ENCODE measurements around the gene PRKD2. TPM values are rescaled to one million over a fixed set of nuclear protein-coding genes. Genes with fewer than 3 reads are reported as not detected.

The PRKD2 gene
- total and polyA plus RNA-seq, 11 donors = 8.4 to 32.8 (median 12.1) TPM

GRCh38 chr19:46723023-46723461, 6.1 kb upstream of the PRKD2 start:
- intact Hi-C loops (cut with DNase I) = no loop called here
- peak in 1 of 5 donors; percentile 45 for DNase-seq
- Histone ChIP-seq H3K4me1 (peaks cover 0 to 34% (median 17%) of the 10 kb centered on the region in 12 donors), H3K9me3 (no peaks in the 10 kb centered on the region), H3K27ac (no peak overlapping the region), H3K4me3 (no peak overlapping the region), H3K27me3 (no peaks in the 10 kb centered on the region), H3K36me3 (peaks cover 2 to 88% (median 85%) of the 10 kb centered on the region in 9 donors)
- no peak for ATAC-seq
- TF ChIP-seq POLR2A (IDR thresholded peaks at IDR 0.05) = no peak
- no peak for TF ChIP-seq CTCF (IDR thresholded peaks at IDR 0.05)
- 77 to 83% (median 81%) methylated on average over 3 to 16 of the region's 16 CpGs for WGBS, 4 donors

GRCh38 chr19:46722421-46723022, 5.6 kb upstream of the PRKD2 start:
- Histone ChIP-seq H3K4me1 (peaks cover 0 to 34% (median 19%) of the 10 kb centered on the region in 12 donors), H3K36me3 (peaks cover 2 to 83% (median 80%) of the 10 kb centered on the region in 9 donors), H3K9me3 (no peaks in the 10 kb centered on the region), H3K4me3 (no peak overlapping the region), H3K27me3 (no peaks in the 10 kb centered on the region), H3K27ac (no peak overlapping the region)
- 83 to 92% (median 86%) methylated on average over 24 to 25 of the region's 25 CpGs for WGBS, 4 donors
- no peak for ATAC-seq
- peak in 1 of 5 donors; percentile 52 for DNase-seq
- intact Hi-C loops (cut with DNase I) = no loop called here
- TF ChIP-seq POLR2A (IDR thresholded peaks at IDR 0.05) (no peak), CTCF (IDR thresholded peaks at IDR 0.05) (no peak)

GRCh38 chr19:46722004-46722380, 5.1 kb upstream of the PRKD2 start:
- peaks cover 0 to 32% (median 18%) of the 10 kb centered on the region in 12 donors for H3K4me1 ChIP-seq
- 81 to 87% (median 83%) methylated on average over 12 to 17 of the region's 17 CpGs for WGBS, 4 donors
- H3K9me3 ChIP-seq = no peaks in the 10 kb centered on the region
- no peaks in the 10 kb centered on the region for H3K27me3 ChIP-seq
- DNase-seq (no peak), ATAC-seq (no peak)
- TF ChIP-seq CTCF (IDR thresholded peaks at IDR 0.05) (no peak), POLR2A (IDR thresholded peaks at IDR 0.05) (no peak)
- H3K27ac ChIP-seq = no peak overlapping the region
- intact Hi-C loops (cut with DNase I) = no loop called here
- H3K36me3 ChIP-seq = peaks cover 2 to 78% (median 74%) of the 10 kb centered on the region in 9 donors
- H3K4me3 ChIP-seq = no peak overlapping the region

- Histone ChIP-seq H3K27ac (no peak overlapping the region), H3K4me3 (no peak overlapping the region), H3K4me1 (peaks cover 0 to 26% (median 14%) of the 10 kb centered on the region in 12 donors), H3K36me3 (peaks cover 2 to 72% (median 69%) of the 10 kb centered on the region in 9 donors), H3K9me3 (no peaks in the 10 kb centered on the region), H3K27me3 (no peaks in the 10 kb centered on the region)
- intact Hi-C loops (cut with DNase I) = no loop called here
- ATAC-seq = no peak
- TF ChIP-seq POLR2A (IDR thresholded peaks at IDR 0.05) = no peak
- peak in 1 of 12 donors; percentile 12 for TF ChIP-seq CTCF (IDR thresholded peaks at IDR 0.05)
- DNase-seq = peak in 1 of 5 donors; percentile 41
- 82 to 86% (median 84%) methylated on average over 13 to 16 of the region's 16 CpGs for WGBS, 4 donors
Observed at GRCh38 chr19:46721269-46722003, 4.5 kb upstream of the PRKD2 start.

Measured in heart left ventricle (tissue), 16 donors.